GM21529 (cell line): Measurements from ENCODE around the gene CYP4Z1.
"Not testable (repeated sequence)": the region's sequence is repeated elsewhere in the genome, so short reads cannot be mapped to it uniquely, and the experiment has no call there.

Source experiments
- ATAC-seq: cut with Tn5 transposase; IDR thresholded peaks from one replicate; pipeline ENCODE4 v1.9.1; 2021; ENCODE audit not compliant: unreplicated experiment

Gene CYP4Z1, protein sequence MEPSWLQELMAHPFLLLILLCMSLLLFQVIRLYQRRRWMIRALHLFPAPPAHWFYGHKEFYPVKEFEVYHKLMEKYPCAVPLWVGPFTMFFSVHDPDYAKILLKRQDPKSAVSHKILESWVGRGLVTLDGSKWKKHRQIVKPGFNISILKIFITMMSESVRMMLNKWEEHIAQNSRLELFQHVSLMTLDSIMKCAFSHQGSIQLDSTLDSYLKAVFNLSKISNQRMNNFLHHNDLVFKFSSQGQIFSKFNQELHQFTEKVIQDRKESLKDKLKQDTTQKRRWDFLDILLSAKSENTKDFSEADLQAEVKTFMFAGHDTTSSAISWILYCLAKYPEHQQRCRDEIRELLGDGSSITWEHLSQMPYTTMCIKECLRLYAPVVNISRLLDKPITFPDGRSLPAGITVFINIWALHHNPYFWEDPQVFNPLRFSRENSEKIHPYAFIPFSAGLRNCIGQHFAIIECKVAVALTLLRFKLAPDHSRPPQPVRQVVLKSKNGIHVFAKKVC

DNA sequence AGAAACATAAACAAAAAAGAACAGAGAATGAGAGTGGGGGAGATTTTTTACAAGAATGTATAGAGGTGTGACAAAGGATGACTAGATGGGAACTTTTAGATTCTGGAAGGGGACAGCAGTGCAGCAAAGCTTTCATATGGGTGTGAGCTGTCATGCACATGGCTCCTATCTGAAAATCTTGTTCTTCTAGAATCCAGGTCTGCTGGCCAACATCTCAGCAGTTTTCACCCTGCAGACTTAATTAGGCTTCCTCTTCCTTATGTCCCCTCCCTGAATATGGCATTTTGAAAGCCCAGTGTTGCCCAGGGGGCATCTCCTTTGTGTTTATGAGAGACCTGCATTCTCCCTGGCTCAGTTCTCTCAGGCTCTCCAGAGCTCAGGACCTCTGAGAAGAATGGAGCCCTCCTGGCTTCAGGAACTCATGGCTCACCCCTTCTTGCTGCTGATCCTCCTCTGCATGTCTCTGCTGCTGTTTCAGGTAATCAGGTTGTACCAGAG, at the start of gene CYP4Z1:
Gene CYP4Z1 (plus strand): TSS at position 135 of the 498 bp plus-strand sequence. CDS start 260 bp downstream, at position 395.
- ATAC-seq = no peak

DNA sequence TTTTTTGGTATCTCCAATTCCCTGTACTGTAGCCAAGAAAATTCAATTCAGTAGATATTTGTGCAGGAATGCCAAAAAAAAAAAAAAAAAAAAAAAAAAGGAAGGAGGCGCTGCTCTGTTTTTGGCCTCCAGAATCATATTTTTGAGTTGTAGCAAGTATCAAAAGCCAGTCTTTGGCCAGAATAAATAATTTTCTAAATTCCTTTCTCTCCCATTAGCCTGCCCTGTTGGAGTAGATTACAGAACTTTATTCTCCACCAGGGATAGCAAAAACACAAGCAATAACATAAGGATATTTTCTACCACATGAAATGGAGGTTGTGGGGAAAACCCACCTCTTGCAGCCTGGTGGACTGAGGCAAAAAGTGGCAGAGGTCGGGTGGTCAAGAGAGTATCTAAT, 46.0 kb upstream of the CYP4Z1 start:
- ATAC-seq = no peak

DNA sequence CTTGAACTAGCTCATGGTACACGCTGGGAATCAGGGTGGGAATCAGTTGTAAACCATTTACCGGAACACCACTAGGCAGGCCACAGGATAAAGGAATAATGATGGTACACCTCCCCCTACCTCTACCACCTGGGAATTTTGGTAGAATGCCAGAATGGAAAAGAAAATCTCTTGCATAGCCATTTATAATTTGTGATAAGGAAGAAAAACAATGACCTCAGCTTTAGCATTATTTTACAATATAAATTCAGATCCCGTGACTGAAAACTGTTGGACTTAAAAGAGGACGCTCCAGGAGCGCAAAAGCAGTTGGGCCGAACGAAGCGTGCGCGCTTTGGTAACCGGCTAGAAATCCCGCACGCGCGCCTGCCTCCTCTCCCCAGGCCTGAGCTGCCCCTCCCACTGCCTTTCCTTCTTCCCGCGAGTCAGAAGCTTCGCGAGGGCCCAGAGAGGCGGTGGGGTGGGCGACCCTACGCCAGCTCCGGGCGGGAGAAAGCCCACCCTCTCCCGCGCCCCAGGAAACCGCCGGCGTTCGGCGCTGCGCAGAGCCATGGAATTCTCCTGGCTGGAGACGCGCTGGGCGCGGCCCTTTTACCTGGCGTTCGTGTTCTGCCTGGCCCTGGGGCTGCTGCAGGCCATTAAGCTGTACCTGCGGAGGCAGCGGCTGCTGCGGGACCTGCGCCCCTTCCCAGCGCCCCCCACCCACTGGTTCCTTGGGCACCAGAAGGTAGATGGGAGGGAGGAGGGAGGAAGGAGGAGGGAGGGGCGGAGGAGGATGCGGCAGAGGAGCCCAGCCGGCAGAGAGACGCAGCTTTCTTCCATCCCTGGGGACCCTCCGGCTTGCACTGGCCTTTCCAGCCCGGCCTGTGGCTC, 43.5 kb upstream of the CYP4Z1 start, which contains the start of gene CYP4X1:
Gene CYP4X1 (plus strand): TSS at position 402 of the 873 bp plus-strand sequence. CDS start 149 bp downstream, at position 551.
- no peak for ATAC-seq

DNA sequence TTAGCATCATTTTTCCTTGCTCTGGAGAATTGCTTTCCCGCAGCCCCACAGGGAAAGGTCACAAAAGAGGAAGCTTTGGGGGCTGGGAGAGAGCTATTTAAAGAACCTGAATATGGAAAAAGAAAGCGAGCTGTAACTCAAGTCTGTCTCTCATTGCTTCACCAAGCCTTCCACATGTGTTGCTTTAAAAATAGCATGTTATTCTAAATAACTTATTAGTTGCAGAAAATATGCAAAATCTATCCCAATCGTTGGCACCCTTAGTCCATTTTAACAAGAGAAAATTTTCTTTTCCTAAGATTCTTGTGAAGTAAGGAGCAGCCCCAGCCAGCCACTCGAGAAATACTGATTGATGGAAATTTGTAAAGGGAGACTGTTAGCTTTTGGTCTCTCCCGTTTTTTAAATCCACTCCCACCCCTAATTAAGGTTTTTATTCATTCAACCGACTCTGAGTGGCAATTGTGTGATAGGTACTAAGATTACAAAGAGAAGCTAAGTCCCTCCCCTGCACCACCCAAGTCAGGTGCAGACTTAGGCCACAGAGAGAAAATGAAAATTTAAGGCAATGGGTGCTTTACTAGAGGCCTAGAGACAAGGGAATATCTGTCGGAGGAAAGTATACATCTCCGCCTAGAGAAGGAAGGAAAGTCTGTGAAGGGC, 42.8 kb upstream of the CYP4Z1 start:
- ATAC-seq = no peak

DNA sequence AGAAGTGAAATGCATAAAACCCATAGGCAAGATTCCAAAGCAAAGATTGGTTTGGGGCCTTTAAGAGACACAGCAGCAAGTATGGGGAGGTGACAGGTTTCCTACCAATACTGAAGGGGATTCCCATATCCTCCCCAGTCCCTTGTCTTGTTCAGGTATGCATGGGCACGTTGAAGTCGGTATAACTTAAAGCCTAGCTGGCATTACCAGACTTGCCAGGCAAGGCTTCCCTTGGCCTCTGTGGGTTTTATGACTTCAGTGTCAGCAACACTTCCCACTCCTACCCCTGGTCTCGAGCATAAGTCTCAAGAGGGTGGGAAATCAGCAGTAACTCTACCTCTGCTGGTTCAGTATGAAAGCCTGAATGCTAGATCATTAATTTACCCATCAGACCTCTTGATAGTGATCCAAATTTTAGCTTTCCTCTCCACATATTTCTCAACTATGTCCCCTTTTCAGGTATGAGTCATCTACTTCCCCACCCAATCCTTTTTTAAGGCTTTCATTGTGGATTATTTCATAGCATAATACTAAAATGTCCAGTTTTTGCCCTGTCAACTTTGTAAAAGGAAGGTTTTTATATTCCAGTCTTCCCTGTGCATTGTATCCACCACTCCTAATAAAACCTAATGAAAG, 36.7 kb upstream of the CYP4Z1 start:
- ATAC-seq = no peak

DNA sequence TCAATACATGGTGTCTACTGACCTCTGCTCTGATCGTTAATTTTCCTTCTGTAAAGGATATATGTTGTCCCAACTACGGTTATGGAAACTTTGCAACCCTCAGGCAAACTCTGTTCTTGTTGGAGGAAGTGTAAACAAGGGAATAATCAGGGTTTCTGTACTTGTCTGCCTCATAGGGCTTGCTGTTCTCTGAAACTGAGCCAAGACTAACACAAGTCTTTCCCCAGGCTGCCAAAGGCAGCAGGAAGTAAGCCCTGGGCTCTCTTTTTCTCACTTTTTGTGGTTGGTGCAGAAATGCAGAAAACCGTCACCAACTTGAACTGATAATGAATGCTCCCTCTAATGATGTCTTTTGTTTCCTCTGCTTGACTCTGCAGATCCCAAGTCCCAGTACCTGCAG, 36.0 kb upstream of the CYP4Z1 start:
- no peak for ATAC-seq

DNA sequence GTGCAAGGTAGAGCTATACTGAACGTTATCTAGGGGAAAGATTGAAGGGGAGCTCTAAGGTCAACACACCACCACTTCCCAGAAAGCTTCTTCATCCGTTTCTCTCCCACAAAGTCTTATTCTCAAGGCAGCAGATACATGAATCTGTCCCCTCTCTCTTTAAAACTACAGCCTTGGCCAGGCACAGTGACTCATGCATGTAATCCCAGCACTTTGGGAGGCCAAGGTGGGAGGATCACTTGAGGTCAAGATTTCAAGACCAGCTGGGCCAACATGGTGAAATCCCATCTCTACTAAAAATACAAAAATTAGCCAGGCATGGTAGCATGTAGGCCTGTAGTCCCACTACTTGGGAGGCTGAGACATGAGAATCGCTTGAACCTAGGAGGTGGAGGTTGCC, 35.4 kb upstream of the CYP4Z1 start:
- no peak for ATAC-seq

DNA sequence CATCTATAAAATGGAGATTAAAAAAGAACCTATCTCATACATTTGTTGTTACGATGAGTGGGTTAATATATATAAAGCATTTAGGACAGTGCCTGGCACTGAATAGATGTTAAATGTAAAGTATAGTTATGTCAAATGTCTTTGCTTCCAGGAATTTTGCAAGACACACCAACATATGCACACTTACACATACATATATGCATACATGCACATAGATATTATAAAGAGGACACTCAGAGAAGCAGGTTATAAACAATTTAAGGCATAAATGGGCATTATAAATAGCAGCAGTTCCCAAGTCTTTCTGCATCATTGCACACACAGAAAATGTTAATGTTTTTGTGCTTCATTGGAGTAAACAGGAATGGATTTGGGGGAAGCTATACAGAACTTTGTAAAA, 30.3 kb upstream of the CYP4Z1 start:
- no peak for ATAC-seq

DNA sequence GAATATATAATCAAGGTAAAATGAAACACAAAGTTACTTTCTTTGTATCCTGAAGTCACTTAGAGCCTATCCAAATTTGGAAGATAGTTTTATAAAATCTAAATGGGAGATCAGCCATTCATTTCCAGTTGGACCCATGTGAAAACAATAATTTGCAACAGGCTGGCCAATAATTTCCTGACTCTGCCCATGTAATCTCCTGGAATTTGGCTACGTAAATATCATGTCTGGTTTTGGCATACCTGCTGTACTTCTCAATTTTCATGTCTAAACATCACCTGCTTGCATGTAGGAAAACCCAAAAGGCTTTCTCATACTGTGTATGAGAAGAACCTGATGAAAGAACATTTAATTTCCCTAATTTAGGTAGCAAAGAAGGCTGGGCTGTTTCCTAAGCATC, 7.7 kb upstream of the CYP4Z1 start:
- ATAC-seq = no peak

DNA sequence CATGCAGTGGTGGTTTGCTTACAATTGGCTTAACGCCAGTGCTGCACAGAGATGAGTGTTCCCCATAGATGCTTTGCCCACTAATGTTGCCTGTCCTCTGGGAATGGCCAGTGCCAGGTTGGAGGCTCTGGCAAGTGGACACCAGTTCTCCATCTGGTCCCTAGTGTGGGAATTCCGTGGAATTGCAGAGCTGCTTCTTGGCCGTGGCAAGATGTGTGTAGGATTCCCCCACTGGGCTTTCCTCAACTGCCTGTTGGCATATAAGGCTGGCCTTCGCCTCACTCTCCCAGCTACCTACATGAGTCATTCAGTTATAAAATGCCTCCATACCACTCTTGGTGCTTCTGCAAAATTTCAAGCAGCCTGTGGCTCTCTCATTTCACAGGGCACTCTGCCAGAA, 2.0 kb downstream of the CYP4Z1 start:
- ATAC-seq = not testable (repeated sequence)

DNA sequence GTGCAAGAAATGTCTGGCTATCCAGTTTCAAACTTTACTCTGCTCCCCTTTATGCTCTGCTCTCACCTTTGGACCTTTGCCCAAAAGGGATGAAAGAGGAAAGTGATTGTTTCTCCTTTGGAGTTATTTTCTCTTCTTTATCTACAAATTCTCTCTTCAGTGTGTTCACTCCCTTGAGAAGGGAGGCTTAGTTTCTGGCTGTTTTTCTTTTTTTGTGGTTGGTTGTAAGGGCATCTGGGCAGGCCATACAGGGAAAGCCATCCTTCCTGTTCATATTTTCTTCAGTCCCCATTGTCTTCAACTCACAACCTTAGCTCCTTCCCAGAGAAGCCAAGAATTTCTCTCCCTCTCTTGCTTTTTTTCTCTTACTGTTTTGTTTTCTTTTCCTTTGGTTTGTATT, 2.5 kb downstream of the CYP4Z1 start:
- not testable (repeated sequence) for ATAC-seq

DNA sequence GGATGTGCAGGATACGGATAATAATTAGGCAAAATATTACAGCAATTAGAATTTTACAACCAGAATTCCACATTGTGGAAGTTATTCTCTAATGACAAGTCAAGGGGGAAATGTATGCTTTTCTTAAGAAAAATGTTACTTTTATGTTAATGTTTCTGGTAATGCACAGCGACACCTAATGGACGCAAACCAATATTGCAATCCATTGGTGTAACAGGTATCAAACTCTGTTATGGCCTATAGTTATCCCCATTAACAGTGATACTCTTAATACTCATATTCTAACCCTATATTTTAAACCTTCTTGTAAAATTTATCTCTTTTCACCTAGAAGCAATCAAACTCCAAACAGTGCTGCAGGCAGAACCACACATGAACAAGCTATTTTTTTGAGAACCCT, 22.3 kb downstream of the CYP4Z1 start:
- ATAC-seq = not testable (repeated sequence)

DNA sequence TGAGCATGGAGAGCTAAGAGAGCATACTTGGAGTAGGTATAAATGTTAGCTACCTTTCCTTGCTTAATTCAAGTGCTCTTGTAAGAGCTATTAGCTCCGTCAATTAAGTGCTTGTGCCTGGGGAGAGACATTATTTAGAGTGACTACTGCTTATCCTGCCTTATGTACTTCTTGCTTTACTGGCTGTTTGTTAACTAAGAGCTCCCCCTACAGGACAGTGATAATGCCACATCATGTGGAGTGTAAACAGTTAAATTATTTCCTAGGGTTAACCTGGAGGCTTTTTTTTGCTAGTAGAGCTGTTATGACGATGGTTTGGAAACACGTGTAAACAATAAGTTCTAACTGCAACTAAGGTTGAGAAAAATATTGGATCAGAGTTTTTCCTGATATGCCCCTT, 24.4 kb downstream of the CYP4Z1 start:
- not testable (repeated sequence) for ATAC-seq

DNA sequence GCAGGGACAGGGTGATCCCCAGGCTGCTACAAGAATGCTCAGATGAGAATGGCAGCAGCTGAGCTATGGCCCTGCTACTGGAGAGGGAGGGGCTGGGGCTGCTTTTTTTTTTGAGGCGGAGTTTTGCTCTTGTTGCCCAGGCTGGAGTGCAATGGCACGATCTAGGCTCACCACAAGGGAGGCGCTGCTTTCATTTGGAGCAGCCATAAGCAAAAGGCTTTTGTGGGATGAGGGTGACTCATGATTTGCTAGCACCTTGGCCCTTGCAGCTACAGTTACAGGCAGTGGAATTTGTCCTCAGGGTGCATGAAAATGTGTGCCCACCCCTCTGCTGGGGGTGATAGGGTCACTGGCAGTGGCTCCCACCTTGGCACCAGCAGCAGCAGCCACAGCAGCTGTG, 37.8 kb downstream of the CYP4Z1 start:
- no peak for ATAC-seq

DNA sequence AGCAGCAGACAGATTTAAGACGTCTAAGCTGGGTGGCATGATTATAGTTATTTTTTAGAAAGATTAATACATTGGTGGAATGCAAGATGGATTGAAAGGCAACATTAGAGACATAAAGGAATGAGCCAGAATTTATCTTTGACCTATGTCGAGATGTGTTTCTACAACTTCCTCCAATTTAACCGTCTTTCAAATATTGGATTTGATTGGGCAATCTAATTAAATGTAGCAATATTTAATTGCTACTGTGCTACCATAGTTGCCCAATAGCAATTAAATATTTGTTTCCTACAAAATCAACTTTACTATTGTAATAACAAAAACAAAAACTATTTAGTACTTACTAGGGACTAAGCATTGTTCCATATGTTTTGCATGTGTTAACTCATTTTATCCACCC, 39.8 kb downstream of the CYP4Z1 start:
- no peak for ATAC-seq

DNA sequence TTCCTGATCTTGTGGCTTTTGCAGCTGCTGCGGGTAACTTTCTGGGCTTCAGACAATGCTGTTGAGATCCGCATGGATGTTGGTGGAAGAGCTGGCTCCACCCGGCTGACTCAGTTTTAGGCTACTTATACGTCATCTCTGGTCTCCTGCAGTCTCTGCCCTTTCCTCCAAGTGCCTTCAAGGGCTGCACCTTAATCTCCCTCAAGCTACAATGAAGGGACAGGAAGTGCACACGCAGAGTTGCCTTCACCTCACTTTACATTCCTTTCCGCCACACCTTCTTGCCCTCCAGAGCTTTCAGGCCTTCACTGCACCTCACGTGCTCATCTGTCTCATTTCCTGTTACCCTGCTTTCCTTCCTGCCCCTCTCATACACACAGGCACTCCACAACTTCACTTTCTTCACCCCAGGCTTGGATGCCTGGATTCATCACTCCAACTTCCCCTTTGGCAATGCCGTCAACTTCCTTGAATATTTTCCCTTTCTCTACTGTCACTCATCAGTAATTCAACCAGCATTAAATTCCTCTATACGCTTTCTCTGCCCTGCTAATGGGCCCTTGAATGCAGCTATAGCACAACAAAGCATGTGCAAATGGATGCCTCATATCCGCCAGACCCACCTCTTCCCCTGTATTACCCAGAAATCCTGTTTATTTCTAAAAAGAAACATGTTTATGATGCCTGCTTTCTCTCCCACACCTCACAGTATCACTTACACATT, 41.0 kb downstream of the CYP4Z1 start:
- not testable (repeated sequence) for ATAC-seq

DNA sequence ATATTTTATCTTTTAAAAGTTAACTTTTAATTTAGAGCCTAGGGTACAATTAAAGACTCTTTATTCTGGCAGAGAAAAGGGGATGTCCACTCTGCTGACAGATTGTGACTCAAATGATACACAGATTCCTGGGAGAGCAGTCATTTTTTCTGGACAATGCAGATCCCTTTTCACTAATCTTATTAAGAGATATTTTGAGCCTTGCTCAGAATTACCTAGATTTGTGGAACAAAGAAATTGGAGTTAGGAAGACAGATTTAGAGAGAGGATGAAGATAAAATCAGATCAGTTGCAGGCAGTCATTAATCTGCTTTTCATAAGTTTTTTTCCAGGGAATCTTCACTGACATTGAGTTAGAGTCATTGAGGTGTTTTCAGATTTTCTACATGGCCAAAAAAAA, 42.5 kb downstream of the CYP4Z1 start:
- ATAC-seq = not testable (repeated sequence)

DNA sequence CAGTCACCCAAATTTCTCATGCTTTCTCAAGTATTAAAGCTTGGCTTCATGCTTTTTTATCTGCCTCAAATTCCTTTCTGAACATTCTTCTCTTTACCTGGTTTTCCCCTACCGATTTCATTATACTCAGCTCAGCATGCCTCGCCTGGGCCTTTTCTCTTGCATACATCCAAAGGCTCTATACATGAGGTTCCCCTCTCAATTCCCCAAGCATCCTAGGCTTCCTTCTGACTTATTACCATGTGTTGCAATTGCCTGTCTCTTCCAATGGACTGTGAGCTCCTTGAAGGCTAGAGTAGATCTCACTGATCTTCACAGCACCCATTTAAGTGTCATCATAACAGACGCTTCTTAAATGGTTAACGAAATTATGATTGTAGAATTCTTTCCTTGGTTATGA, 46.1 kb downstream of the CYP4Z1 start:
- ATAC-seq = no peak

DNA sequence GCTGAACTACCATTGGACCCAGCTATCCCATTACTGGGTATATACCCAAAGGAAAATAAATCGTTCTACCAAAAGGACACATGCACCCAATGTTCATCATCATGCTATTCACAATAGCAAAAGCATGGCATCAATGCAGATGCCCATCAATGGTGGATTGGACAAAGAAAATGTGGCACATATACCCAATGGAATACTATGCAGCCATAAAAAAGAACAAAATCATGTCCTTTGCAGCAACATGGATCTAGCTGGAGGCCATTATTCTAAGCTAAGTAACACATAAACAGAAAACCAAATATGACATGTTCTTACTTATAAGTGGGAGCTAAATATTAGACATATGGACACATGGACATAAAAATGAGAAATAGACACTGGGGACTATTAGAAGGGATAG, 54.0 kb downstream of the CYP4Z1 start:
- ATAC-seq = not testable (repeated sequence)

DNA sequence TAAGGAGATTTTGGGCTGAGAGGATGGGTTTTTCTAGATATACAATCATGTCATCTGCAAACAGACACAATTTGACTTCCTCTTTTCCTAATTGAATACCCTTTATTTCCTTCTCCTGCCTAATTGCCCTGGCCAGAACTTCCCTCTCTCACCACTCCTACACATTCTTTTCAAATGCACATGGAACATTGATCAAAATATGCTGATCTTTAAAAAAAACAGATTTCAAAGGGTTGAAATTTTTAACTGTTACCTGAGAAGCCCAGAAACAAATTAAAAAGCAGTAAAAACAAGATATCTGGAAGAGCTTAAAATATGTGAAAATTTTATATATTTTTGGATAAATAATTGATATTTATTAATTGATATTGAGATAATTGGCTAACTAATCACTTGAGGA, 57.8 kb downstream of the CYP4Z1 start:
- not testable (repeated sequence) for ATAC-seq
